Psoas muscle (tissue), 8 donors: ENCODE data around the gene RPUSD2. TPM values are rescaled to one million over a fixed set of nuclear protein-coding genes. Genes with fewer than 3 reads are reported as not detected.
A peak's percentile ranks its signal among the peaks of the same experiment; 100 is the strongest.

ENCODE experiments used
- ATAC-seq, 4 donors: fragments of 200-7000 bp; cut with Tn5 transposase; one replicate each; pipeline ENCODE4 v1.9.1; 2020; ENCODE audit warnings: moderate library complexity in 3 of 4, mild to moderate bottlenecking in 2 of 4
- DNase-seq, 2 donors: peaks; one replicate each; pipeline ENCODE4 v3.0.0-alpha.2; 2020
- H3K27ac ChIP-seq: fragments of 200-600 bp; one replicate; pipeline ENCODE4 v1.8.0; 2022
- H3K27me3 ChIP-seq, 3 donors: fragments of 200-600 bp in 1 of 3; one replicate each; pipeline versions ENCODE4 v1.6.1 to v1.8.0; 2013 to 2022; ENCODE audit warnings: low read length in 2 of 3, mild to moderate bottlenecking in 2 of 3, moderate library complexity in 1 of 3; ENCODE audit not compliant: insufficient read depth in 3 of 3
- H3K36me3 ChIP-seq, 2 donors: fragments of 200-600 bp in 1 of 2; one replicate each; pipeline versions ENCODE4 v1.6.1 to v1.8.0; 2013 to 2022; ENCODE audit warnings: low read depth in 1 of 2, mild to moderate bottlenecking in 1 of 2, moderate library complexity in 1 of 2; ENCODE audit not compliant: insufficient read depth in 1 of 2
- H3K4me1 ChIP-seq: fragments of 200-600 bp; one replicate; pipeline ENCODE4 v1.8.0; 2022
- H3K4me3 ChIP-seq: fragments of 200-600 bp; one replicate; pipeline ENCODE4 v1.8.0; 2022; ENCODE audit warnings: mild to moderate bottlenecking
- H3K9me3 ChIP-seq: fragments of 200-600 bp; one replicate; pipeline ENCODE4 v1.8.0; 2022
- CTCF ChIP-seq: fragments of 200-600 bp; IDR thresholded peaks from one replicate; pipeline ENCODE4 v1.8.0; 2022; ENCODE audit warnings: antibody characterized with exemption
- WGBS, 3 donors: extraction: QIAGEN DNeasy Blood & Tissue Kit; methylation state at CpG; one replicate each; pipeline versions ENCODE4 v1.1.6 to v1.1.7; 2013; 5-methylcytosine and 5-hydroxymethylcytosine counted together
- intact Hi-C, 2 donors: fragments of 100-400 bp; cut with DNase I; formaldehyde crosslinking; loops; one replicate each; pipeline versions ENCODE4 v1.11.0 to v1.14.2; 2022
- polyA plus RNA-seq, 3 donors: library from polyadenylated mRNA; stranded (reverse); fragments of 200-250 nt; gene quantifications; one replicate each; pipeline ENCODE4 v1.2.3, GENCODE V29; 2013
- total RNA-seq, 4 donors: library from RNA; stranded (reverse); fragmentation: NEBNext Ultra II Directional in 2 of 4; extraction: Animal tissue kit (Norgen Biotek cat#: 25700) in 2 of 4; gene quantifications; one replicate each; pipeline versions ENCODE4 v1.2.1 to v1.2.4, GENCODE V29; 2021 to 2023
- donor health status: healthy with polysubstance abuse.
- donor health status: DM: no; HTN: no; CAD: no; lungs with moderate emphysema.
- donor health status: Bipolar disorder and iron deficiency.
- donor health status: healthy.
- donor health status: DM: yes; HTN: yes; CAD: no.
- donor health status: DM: no; HTN: no; CAD: no.
- donor health status: DM: no; HTN: no; CAD: no.
- donor health status: DM: yes; HTN: yes; CAD: no.

The RPUSD2 gene
- total and polyA plus RNA-seq, 7 donors, result 8.7 to 12.5 (median 10.3) TPM

- WGBS, 3 donors, result 74 to 95% (median 83%) methylated on average over 6 of the region's 6 CpGs
- Histone ChIP-seq H3K27me3 (no peaks in the 10 kb centered on the region), H3K4me3 (no peak overlapping the region), H3K27ac (peak overlapping the region; percentile 86), H3K36me3 (peaks cover 0 to 25% of the 10 kb centered on the region in 2 donors), H3K9me3 (no peaks in the 10 kb centered on the region), H3K4me1 (peaks cover 58% of the 10 kb centered on the region)
- DNase-seq, result no peak
- intact Hi-C loops, result no loop called here
- ATAC-seq, result no peak
- no peak for TF ChIP-seq CTCF
Observed at GRCh38 chr15:40550341-40551037, 18.6 kb upstream of the RPUSD2 start.

- ATAC-seq, result peak in 2 of 4 donors; percentile 1 to 19
- Histone ChIP-seq H3K36me3 (peaks cover 4 to 42% of the 10 kb centered on the region in 2 donors), H3K27ac (peak overlapping the region; percentile 82), H3K4me3 (peak overlapping the region; percentile 16), H3K27me3 (no peaks in the 10 kb centered on the region), H3K4me1 (peaks cover 55% of the 10 kb centered on the region), H3K9me3 (no peaks in the 10 kb centered on the region)
- intact Hi-C loops, result no loop called here
- WGBS, 3 donors, result 31 to 63% (median 48%) methylated on average over 4 of the region's 4 CpGs
- no peak for TF ChIP-seq CTCF
- no peak for DNase-seq
Observed at GRCh38 chr15:40554161-40554525, 15.0 kb upstream of the RPUSD2 start.

- DNase-seq (no peak), ATAC-seq (no peak)
- no peak for TF ChIP-seq CTCF
- no peaks in the 10 kb centered on the region for H3K9me3 ChIP-seq
- H3K4me3 ChIP-seq, result no peak overlapping the region
- H3K27me3 ChIP-seq, result no peaks in the 10 kb centered on the region
- no peak overlapping the region for H3K27ac ChIP-seq
- H3K4me1 ChIP-seq, result peaks cover 47% of the 10 kb centered on the region
- 96 to 98% (median 96%) methylated on average over 2 of the region's 2 CpGs for WGBS, 3 donors
- intact Hi-C loops, result no loop called here
- peaks cover 4 to 47% of the 10 kb centered on the region in 2 donors for H3K36me3 ChIP-seq
Observed at GRCh38 chr15:40555876-40556275, 13.2 kb upstream of the RPUSD2 start.

- no peaks in the 10 kb centered on the region for H3K9me3 ChIP-seq
- peaks cover 55% of the 10 kb centered on the region for H3K4me1 ChIP-seq
- DNase-seq (no peak), ATAC-seq (no peak)
- no peak overlapping the region for H3K27ac ChIP-seq
- peaks cover 4 to 50% of the 10 kb centered on the region in 2 donors for H3K36me3 ChIP-seq
- intact Hi-C loops, result no loop called here
- no peaks in the 10 kb centered on the region for H3K27me3 ChIP-seq
- no peak for TF ChIP-seq CTCF
- 86 to 94% (median 87%) methylated on average over 6 of the region's 6 CpGs for WGBS, 3 donors
- no peak overlapping the region for H3K4me3 ChIP-seq
Observed at GRCh38 chr15:40558952-40559742, 10.0 kb upstream of the RPUSD2 start.
